ENCODE measurements around the gene KANSL1. TPM values are rescaled to one million over a fixed set of nuclear protein-coding genes. Genes with fewer than 3 reads are reported as not detected.

The KANSL1 gene
- polyA plus RNA-seq, 1 of the 3 experiments (the other 2 are of a cell fraction), result 10.0 TPM

- 97% methylated on average over 3 of the region's 3 CpGs for WGBS (ENCODE audit: low lambda C conversion rate)
- no peak overlapping the region; a peak in 1 of 4 replicates for H3K27ac ChIP-seq (ENCODE audit: low read depth in 2 of 2, low read length in 1 of 2)
- H3K4me2 ChIP-seq, result no peak overlapping the region
- peaks cover 16% of the 10 kb centered on the region for H3F3A ChIP-seq (replicated peaks; ENCODE audit: insufficient read depth)
- no peak overlapping the region for H2AFZ ChIP-seq (ENCODE audit: low read depth)
- H3K27me3 ChIP-seq (ENCODE audit: insufficient read depth), result no peaks in the 10 kb centered on the region
- H3K4me1 ChIP-seq (ENCODE audit: control insufficient read depth in 1 of 2, insufficient read depth in 2 of 2, low read depth in 1 of 2, low read length in 1 of 2), result peaks cover 4 to 18% of the 10 kb centered on the region in 2 experiments; a peak in 3 of 4 replicates
- TF ChIP-seq IRF3 (IDR thresholded peaks at IDR 0.05; ENCODE audit: low read depth, low read length), result no peak
- no peak for TF ChIP-seq USF1 (IDR thresholded peaks at IDR 0.05; ENCODE audit: borderline replicate concordance, low read depth)
- no peak for TF ChIP-seq TEAD4 (IDR thresholded peaks at IDR 0.05; ENCODE audit: borderline replicate concordance, insufficient read depth)
- no peak for TF ChIP-seq SIN3A (IDR thresholded peaks at IDR 0.05; ENCODE audit: borderline replicate concordance, low read depth, low read length)
- no peak for TF ChIP-seq USF2 (IDR thresholded peaks at IDR 0.05; ENCODE audit: borderline replicate concordance, low read depth, low read length)
- TF ChIP-seq ZBTB33 (IDR thresholded peaks at IDR 0.05; ENCODE audit: borderline replicate concordance, low read depth), result no peak
- no peak for TF ChIP-seq RFX5 (IDR thresholded peaks at IDR 0.05; ENCODE audit: low read length)
- TF ChIP-seq POLR2AphosphoS5 (IDR thresholded peaks at IDR 0.05; ENCODE audit: low read depth, low read length), result no peak
- TF ChIP-seq GATA2 (CRISPR knock-in tag; IDR thresholded peaks at IDR 0.05), result no peak
- no peak for TF ChIP-seq MEF2A (IDR thresholded peaks at IDR 0.05; ENCODE audit: borderline replicate concordance, low read depth)
- no peak for TF ChIP-seq MXI1 (IDR thresholded peaks at IDR 0.05; ENCODE audit: low read depth, low read length)
- H3K4me3 ChIP-seq (ENCODE audit: low read depth in 2 of 2, low read length in 1 of 2), result no peak overlapping the region
- ChIA-PET CTCF (interaction anchor here (0.6 to 4.7 kb wide), 48 partner anchors 9 to 796 kb away, joined by 3 to 58 read pairs (median 6); partner anchors contain the start of gene KANSL1), POLR2A (interaction anchor here (1.1 kb wide), 1 partner anchor 150 kb away, joined by 5 read pairs; the partner anchor contains the start of gene KANSL1)
- peaks cover 40% of the 10 kb centered on the region for H3K79me2 ChIP-seq (ENCODE audit: insufficient read depth)
- H3K9me3 ChIP-seq, result no peaks in the 10 kb centered on the region
- H4K20me1 ChIP-seq (ENCODE audit: insufficient read depth), result 0 out of 2 replicates have a peak, but pooled peaks cover 8% of the 10 kb centered on the region
- no peak for DNase-seq
- peaks cover 75 to 76% of the 10 kb centered on the region in 2 experiments for H3K36me3 ChIP-seq (replicated peaks in 1 of 2; ENCODE audit: control insufficient read depth in 1 of 2, insufficient read depth in 2 of 2, low read length in 1 of 2)
- H3K9me2 ChIP-seq, result no peaks in the 10 kb centered on the region
- H3K9ac ChIP-seq, result no peak overlapping the region
Observed at GRCh38 chr17:46043606-46044005, 149.6 kb downstream of the KANSL1 start.
